ENCODE data around the gene NPEPPS. TPM values are rescaled to one million over a fixed set of nuclear protein-coding genes. Genes with fewer than 3 reads are reported as not detected.
A peak's percentile ranks its signal among the peaks of the same experiment; 100 is the strongest.

Gene NPEPPS
- polyA plus RNA-seq, 10 donors: 95.5 to 180 (median 127) TPM

DNA sequence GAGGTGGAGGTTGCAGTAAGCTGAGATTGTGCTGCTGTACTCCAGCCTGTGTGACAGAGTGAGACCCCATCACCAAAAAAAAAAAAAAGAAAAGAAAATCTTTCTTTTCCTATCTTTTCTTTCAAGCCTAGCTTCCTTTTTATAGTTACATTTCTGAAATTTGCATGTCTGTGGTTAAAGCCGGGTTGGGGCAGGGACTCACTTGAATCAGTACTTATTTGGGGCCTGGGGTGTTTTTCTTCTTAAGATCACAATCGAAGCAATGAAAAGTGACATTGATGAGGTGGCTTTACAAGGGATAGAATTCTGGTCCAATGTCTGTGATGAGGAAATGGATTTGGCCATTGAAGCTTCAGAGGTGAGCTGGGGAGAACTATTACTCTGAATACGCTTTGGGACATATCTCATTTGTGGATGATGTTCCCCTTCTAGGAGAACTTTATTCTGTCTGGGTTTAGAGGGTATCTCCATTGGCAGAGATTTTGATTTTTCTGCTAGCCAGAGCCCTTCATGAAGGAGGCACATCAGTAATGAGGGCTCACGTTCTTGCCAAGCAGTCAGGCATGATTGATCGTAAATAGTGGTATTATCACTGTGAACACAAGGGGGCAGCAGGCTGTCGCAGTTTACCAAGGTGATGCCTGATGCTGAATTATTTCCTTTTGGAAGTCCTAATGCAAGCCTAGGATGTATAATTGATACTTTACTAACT, 133.2 kb downstream of the NPEPPS start:
- peak; percentile 43 to 71 (median 58) for DNase-seq

GRCh38 chr17:47664624-47664941, 133.7 kb downstream of the NPEPPS start:
- DNase-seq: no peak

GRCh38 chr17:47665655-47666054, 134.7 kb downstream of the NPEPPS start:
- DNase-seq: no peak

- DNase-seq: no peak
These were observed 138.2 kb downstream of the NPEPPS start for GRCh38 chr17:47669081-47669480.

- no peak for DNase-seq
These were observed 139.2 kb downstream of the NPEPPS start for GRCh38 chr17:47670064-47670463.

Other genes starting within 250 kb of the NPEPPS start
- 1 to 10 TPM; 1.9 to 8.5 (median 3.8) TPM for gene EFCAB13, start 207.2 kb upstream of the NPEPPS start, polyA plus RNA-seq (ENCODE audit: insufficient read length in 10 of 10)
- 100 to 1,000 TPM; 135 to 209 (median 166) TPM for gene KPNB1, start 118.8 kb downstream of the NPEPPS start, polyA plus RNA-seq (ENCODE audit: insufficient read length in 10 of 10)
- 10 to 100 TPM; 21.2 to 35.2 (median 28.9) TPM for gene TBKBP1, start 163.1 kb downstream of the NPEPPS start, polyA plus RNA-seq (ENCODE audit: insufficient read length in 10 of 10)
- under 1 TPM in 9 of 10 donors, not detected in 1; 0.13 to 0.66 (median 0.20) TPM for gene TBX21, start 202.1 kb downstream of the NPEPPS start, polyA plus RNA-seq (ENCODE audit: insufficient read length in 10 of 10)